ENCODE data around the gene KATNB1. TPM values are rescaled to one million over a fixed set of nuclear protein-coding genes. Genes with fewer than 3 reads are reported as not detected.

The KATNB1 gene
- total and polyA plus RNA-seq, 2 of the 8 experiments (the other 6 are each of a cell fraction or from before 2014, with no cell fraction given), result 50.2 to 60.4 TPM

DNA sequence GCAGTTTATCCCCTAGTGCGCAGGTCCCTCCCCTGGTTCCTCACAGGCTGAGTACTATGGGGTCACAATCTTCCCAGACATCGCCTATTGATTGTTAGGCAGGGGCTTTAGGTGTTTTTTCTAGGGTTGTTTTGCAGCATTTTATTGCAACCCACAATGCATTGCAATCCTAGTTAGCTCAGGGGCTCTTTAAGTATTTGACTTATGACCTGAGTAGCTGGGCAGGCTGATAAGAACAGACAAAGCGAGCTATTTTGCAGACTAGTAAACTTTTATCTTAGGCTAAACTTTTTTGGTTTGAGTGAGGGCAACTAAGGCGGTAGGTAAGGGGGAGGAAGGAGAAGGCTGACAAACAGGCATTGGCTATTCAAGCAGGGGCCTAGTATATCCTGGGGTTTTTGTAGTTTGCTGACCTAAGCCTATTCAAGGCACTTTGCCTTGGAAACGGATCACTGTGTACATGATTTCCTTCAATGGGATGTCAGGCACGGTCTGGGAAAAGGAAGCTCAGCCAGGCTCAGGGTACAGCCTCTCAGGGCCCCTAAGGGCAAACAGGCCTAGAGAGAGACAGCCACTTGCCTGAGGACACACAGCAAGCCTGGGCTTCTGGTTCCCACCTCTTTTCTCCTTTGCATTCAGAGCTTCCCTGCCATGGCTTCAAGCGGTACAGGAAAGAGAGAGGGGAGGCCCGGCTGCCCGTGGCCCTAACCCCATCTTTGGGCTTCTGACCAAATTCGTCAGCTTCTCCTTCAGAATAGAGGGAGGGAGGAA, 34.6 kb upstream of the KATNB1 start (continued):
- TF ChIP-seq, protein P1, sequence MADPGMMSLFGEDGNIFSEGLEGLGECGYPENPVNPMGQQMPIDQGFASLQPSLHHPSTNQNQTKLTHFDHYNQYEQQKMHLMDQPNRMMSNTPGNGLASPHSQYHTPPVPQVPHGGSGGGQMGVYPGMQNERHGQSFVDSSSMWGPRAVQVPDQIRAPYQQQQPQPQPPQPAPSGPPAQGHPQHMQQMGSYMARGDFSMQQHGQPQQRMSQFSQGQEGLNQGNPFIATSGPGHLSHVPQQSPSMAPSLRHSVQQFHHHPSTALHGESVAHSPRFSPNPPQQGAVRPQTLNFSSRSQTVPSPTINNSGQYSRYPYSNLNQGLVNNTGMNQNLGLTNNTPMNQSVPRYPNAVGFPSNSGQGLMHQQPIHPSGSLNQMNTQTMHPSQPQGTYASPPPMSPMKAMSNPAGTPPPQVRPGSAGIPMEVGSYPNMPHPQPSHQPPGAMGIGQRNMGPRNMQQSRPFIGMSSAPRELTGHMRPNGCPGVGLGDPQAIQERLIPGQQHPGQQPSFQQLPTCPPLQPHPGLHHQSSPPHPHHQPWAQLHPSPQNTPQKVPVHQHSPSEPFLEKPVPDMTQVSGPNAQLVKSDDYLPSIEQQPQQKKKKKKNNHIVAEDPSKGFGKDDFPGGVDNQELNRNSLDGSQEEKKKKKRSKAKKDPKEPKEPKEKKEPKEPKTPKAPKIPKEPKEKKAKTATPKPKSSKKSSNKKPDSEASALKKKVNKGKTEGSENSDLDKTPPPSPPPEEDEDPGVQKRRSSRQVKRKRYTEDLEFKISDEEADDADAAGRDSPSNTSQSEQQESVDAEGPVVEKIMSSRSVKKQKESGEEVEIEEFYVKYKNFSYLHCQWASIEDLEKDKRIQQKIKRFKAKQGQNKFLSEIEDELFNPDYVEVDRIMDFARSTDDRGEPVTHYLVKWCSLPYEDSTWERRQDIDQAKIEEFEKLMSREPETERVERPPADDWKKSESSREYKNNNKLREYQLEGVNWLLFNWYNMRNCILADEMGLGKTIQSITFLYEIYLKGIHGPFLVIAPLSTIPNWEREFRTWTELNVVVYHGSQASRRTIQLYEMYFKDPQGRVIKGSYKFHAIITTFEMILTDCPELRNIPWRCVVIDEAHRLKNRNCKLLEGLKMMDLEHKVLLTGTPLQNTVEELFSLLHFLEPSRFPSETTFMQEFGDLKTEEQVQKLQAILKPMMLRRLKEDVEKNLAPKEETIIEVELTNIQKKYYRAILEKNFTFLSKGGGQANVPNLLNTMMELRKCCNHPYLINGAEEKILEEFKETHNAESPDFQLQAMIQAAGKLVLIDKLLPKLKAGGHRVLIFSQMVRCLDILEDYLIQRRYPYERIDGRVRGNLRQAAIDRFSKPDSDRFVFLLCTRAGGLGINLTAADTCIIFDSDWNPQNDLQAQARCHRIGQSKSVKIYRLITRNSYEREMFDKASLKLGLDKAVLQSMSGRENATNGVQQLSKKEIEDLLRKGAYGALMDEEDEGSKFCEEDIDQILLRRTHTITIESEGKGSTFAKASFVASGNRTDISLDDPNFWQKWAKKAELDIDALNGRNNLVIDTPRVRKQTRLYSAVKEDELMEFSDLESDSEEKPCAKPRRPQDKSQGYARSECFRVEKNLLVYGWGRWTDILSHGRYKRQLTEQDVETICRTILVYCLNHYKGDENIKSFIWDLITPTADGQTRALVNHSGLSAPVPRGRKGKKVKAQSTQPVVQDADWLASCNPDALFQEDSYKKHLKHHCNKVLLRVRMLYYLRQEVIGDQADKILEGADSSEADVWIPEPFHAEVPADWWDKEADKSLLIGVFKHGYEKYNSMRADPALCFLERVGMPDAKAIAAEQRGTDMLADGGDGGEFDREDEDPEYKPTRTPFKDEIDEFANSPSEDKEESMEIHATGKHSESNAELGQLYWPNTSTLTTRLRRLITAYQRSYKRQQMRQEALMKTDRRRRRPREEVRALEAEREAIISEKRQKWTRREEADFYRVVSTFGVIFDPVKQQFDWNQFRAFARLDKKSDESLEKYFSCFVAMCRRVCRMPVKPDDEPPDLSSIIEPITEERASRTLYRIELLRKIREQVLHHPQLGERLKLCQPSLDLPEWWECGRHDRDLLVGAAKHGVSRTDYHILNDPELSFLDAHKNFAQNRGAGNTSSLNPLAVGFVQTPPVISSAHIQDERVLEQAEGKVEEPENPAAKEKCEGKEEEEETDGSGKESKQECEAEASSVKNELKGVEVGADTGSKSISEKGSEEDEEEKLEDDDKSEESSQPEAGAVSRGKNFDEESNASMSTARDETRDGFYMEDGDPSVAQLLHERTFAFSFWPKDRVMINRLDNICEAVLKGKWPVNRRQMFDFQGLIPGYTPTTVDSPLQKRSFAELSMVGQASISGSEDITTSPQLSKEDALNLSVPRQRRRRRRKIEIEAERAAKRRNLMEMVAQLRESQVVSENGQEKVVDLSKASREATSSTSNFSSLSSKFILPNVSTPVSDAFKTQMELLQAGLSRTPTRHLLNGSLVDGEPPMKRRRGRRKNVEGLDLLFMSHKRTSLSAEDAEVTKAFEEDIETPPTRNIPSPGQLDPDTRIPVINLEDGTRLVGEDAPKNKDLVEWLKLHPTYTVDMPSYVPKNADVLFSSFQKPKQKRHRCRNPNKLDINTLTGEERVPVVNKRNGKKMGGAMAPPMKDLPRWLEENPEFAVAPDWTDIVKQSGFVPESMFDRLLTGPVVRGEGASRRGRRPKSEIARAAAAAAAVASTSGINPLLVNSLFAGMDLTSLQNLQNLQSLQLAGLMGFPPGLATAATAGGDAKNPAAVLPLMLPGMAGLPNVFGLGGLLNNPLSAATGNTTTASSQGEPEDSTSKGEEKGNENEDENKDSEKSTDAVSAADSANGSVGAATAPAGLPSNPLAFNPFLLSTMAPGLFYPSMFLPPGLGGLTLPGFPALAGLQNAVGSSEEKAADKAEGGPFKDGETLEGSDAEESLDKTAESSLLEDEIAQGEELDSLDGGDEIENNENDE (IDR thresholded peaks at IDR 0.05; ENCODE audit: insufficient replicate concordance, low read length), result no peak
- no peak for TF ChIP-seq SUZ12 (IDR thresholded peaks at IDR 0.05; ENCODE audit: low read length)
- TF ChIP-seq BRCA1 (IDR thresholded peaks at IDR 0.05; ENCODE audit: low read depth, low read length), result no peak
- TF ChIP-seq RNF2 (IDR thresholded peaks at IDR 0.05; ENCODE audit: borderline replicate concordance, low read depth, low read length, missing control alignments, poor library complexity, severe bottlenecking), result no peak

Data from H1 (cell line).